ENCODE results near the gene LAMA1.

The LAMA1 gene

DNA sequence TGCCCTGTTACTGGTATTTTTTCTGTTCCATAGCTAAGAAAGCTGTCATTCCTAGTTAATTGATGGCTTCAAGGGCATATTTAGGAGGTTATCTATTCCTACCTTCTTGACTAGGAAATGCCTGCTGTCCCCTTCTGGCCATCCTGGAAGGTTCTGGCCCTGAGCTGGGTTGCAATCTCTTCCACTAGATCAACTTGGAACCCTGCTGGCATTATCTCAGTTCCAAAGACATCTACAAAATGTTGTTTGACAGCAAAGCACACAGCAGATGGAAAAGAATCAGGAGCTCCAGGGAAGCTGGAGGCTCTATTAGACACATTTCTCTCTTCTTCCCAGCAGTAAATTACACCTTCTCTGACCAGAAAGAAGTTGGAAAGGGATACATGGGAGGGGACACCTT is 196.0 kb downstream of the LAMA1 start:
- Histone ChIP-seq H3K27ac (ENCODE audit: low read depth, low read length) (no peak overlapping the region), H3K4ac (ENCODE audit: low read depth, low read length) (no peak overlapping the region), H4K91ac (ENCODE audit: low read depth, low read length) (no peak overlapping the region), H3K36me3 (ENCODE audit: control insufficient read depth in 1 of 2, insufficient read depth in 2 of 2, low read length in 2 of 2) (no peaks in the 10 kb centered on the region), H3K9me3 (ENCODE audit: insufficient read depth, low read depth, low read length) (no peaks in the 10 kb centered on the region), H3K4me2 (ENCODE audit: low read length) (no peak overlapping the region), H3K9ac (ENCODE audit: low read length) (no peak overlapping the region), H4K12ac (ENCODE audit: low read depth, low read length) (no peak overlapping the region), H3K14ac (ENCODE audit: low read length) (no peak overlapping the region), H4K8ac (ENCODE audit: low read depth, low read length) (no peak overlapping the region), H3K4me3 (ENCODE audit: low read depth, low read length) (no peak overlapping the region), H3K18ac (ENCODE audit: low read length) (no peak overlapping the region), H2AFZ (ENCODE audit: insufficient read depth, low read length, poor library complexity) (no peak overlapping the region), H2BK120ac (ENCODE audit: insufficient read depth, low read length, poor library complexity) (no peak overlapping the region), H2AK5ac (ENCODE audit: low read length) (no peak overlapping the region), H3K79me1 (ENCODE audit: low read length) (peaks cover 9% of the 10 kb centered on the region), H3K79me2 (ENCODE audit: control insufficient read depth, insufficient read depth, low read length, poor library complexity) (peaks cover under 1% of the 10 kb centered on the region), H2BK12ac (ENCODE audit: low read length) (no peak overlapping the region), H3K4me1 (ENCODE audit: control insufficient read depth in 1 of 2, insufficient read depth in 2 of 2, low read length in 2 of 2) (peaks cover 5 to 16% of the 10 kb centered on the region in 2 experiments), H3K23ac (ENCODE audit: low read length) (no peak overlapping the region), H2BK5ac (ENCODE audit: low read depth, low read length, poor library complexity) (no peak overlapping the region), H3K27me3 (ENCODE audit: insufficient read depth, low read length) (no peaks in the 10 kb centered on the region)
- DNase-seq, result peak; percentile 93 to 96

- no peak overlapping the region for H3K27ac ChIP-seq (ENCODE audit: low read depth, low read length)
- peak overlapping the region; percentile 80 for H2BK12ac ChIP-seq (ENCODE audit: low read length)
- peak overlapping the region; percentile 4 for H3K4ac ChIP-seq (ENCODE audit: low read depth, low read length)
- H3K4me1 ChIP-seq (ENCODE audit: control insufficient read depth in 1 of 2, insufficient read depth in 2 of 2, low read length in 2 of 2), result peaks cover 2 to 6% of the 10 kb centered on the region in 2 experiments
- H4K12ac ChIP-seq (ENCODE audit: low read depth, low read length), result no peak overlapping the region
- H4K91ac ChIP-seq (ENCODE audit: low read depth, low read length), result peak overlapping the region; percentile 27
- H3K79me1 ChIP-seq (ENCODE audit: low read length), result peaks cover 5% of the 10 kb centered on the region
- no peak overlapping the region for H3K4me3 ChIP-seq (ENCODE audit: low read depth, low read length)
- no peak overlapping the region for H3K4me2 ChIP-seq (ENCODE audit: low read length)
- H2AK5ac ChIP-seq (ENCODE audit: low read length), result peak overlapping the region; percentile 10
- H3K27me3 ChIP-seq (ENCODE audit: insufficient read depth, low read length), result no peaks in the 10 kb centered on the region
- H3K9ac ChIP-seq (ENCODE audit: low read length), result no peak overlapping the region
- WGBS (ENCODE audit: extremely low coverage, insufficient coverage, insufficient read length), result no CpG with 5 or more reads among the region's 37 CpGs
- H3K14ac ChIP-seq (ENCODE audit: low read length), result peak overlapping the region; percentile 22
- peaks cover 2 to 5% of the 10 kb centered on the region in 2 experiments for H3K36me3 ChIP-seq (ENCODE audit: control insufficient read depth in 1 of 2, insufficient read depth in 2 of 2, low read length in 2 of 2)
- H2BK5ac ChIP-seq (ENCODE audit: low read depth, low read length, poor library complexity), result no peak overlapping the region
- H2BK120ac ChIP-seq (ENCODE audit: insufficient read depth, low read length, poor library complexity), result peak overlapping the region; percentile 6
- H4K8ac ChIP-seq (ENCODE audit: low read depth, low read length), result peak overlapping the region; percentile 8
- H2AFZ ChIP-seq (ENCODE audit: insufficient read depth, low read length, poor library complexity), result no peak overlapping the region
- H3K23ac ChIP-seq (ENCODE audit: low read length), result no peak overlapping the region
- no peaks in the 10 kb centered on the region for H3K79me2 ChIP-seq (ENCODE audit: control insufficient read depth, insufficient read depth, low read length, poor library complexity)
- H3K9me3 ChIP-seq (ENCODE audit: insufficient read depth, low read depth, low read length), result no peaks in the 10 kb centered on the region
- DNase-seq, result peak; percentile 81 to 93
- peak overlapping the region; percentile 15 for H3K18ac ChIP-seq (ENCODE audit: low read length)
These were observed 197.3 kb downstream of the LAMA1 start for GRCh38 chr18:6920099-6920955.

GRCh38 chr18:6917072-6917471 is 200.5 kb downstream of the LAMA1 start:
- WGBS (ENCODE audit: extremely low coverage, insufficient coverage, insufficient read length), result no CpG with 5 or more reads among the region's 3 CpGs
- Histone ChIP-seq H4K8ac (ENCODE audit: low read depth, low read length) (no peak overlapping the region), H3K9ac (ENCODE audit: low read length) (no peak overlapping the region), H3K14ac (ENCODE audit: low read length) (no peak overlapping the region), H3K36me3 (ENCODE audit: control insufficient read depth in 1 of 2, insufficient read depth in 2 of 2, low read length in 2 of 2) (peaks cover 2 to 5% of the 10 kb centered on the region in 2 experiments), H3K79me1 (ENCODE audit: low read length) (peaks cover 3% of the 10 kb centered on the region), H3K23ac (ENCODE audit: low read length) (no peak overlapping the region), H4K91ac (ENCODE audit: low read depth, low read length) (no peak overlapping the region), H2BK5ac (ENCODE audit: low read depth, low read length, poor library complexity) (no peak overlapping the region), H2AFZ (ENCODE audit: insufficient read depth, low read length, poor library complexity) (no peak overlapping the region), H4K12ac (ENCODE audit: low read depth, low read length) (no peak overlapping the region), H3K4me3 (ENCODE audit: low read depth, low read length) (no peak overlapping the region), H2BK12ac (ENCODE audit: low read length) (no peak overlapping the region), H3K79me2 (ENCODE audit: control insufficient read depth, insufficient read depth, low read length, poor library complexity) (no peaks in the 10 kb centered on the region), H3K9me3 (ENCODE audit: insufficient read depth, low read depth, low read length) (no peaks in the 10 kb centered on the region), H3K4me2 (ENCODE audit: low read length) (no peak overlapping the region), H2AK5ac (ENCODE audit: low read length) (no peak overlapping the region), H3K27me3 (ENCODE audit: insufficient read depth, low read length) (no peaks in the 10 kb centered on the region), H3K27ac (ENCODE audit: low read depth, low read length) (no peak overlapping the region), H3K4ac (ENCODE audit: low read depth, low read length) (no peak overlapping the region), H3K4me1 (ENCODE audit: control insufficient read depth in 1 of 2, insufficient read depth in 2 of 2, low read length in 2 of 2) (no peaks in the 10 kb centered on the region), H3K18ac (ENCODE audit: low read length) (no peak overlapping the region), H2BK120ac (ENCODE audit: insufficient read depth, low read length, poor library complexity) (no peak overlapping the region)
- no peak for DNase-seq

- Histone ChIP-seq H3K4ac (ENCODE audit: low read depth, low read length) (no peak overlapping the region), H4K12ac (ENCODE audit: low read depth, low read length) (no peak overlapping the region), H3K9ac (ENCODE audit: low read length) (no peak overlapping the region), H3K14ac (ENCODE audit: low read length) (no peak overlapping the region), H3K4me2 (ENCODE audit: low read length) (no peak overlapping the region), H3K79me2 (ENCODE audit: control insufficient read depth, insufficient read depth, low read length, poor library complexity) (no peaks in the 10 kb centered on the region), H3K23ac (ENCODE audit: low read length) (no peak overlapping the region), H4K91ac (ENCODE audit: low read depth, low read length) (no peak overlapping the region), H2BK120ac (ENCODE audit: insufficient read depth, low read length, poor library complexity) (no peak overlapping the region), H3K9me3 (ENCODE audit: insufficient read depth, low read depth, low read length) (peaks cover 2% of the 10 kb centered on the region), H3K36me3 (ENCODE audit: control insufficient read depth in 1 of 2, insufficient read depth in 2 of 2, low read length in 2 of 2) (peaks cover 7 to 8% of the 10 kb centered on the region in 2 experiments), H3K79me1 (ENCODE audit: low read length) (no peaks in the 10 kb centered on the region), H2BK12ac (ENCODE audit: low read length) (no peak overlapping the region), H2AFZ (ENCODE audit: insufficient read depth, low read length, poor library complexity) (no peak overlapping the region), H3K27me3 (ENCODE audit: insufficient read depth, low read length) (no peaks in the 10 kb centered on the region), H3K4me1 (ENCODE audit: control insufficient read depth in 1 of 2, insufficient read depth in 2 of 2, low read length in 2 of 2) (no peaks in the 10 kb centered on the region), H3K4me3 (ENCODE audit: low read depth, low read length) (no peak overlapping the region), H4K8ac (ENCODE audit: low read depth, low read length) (no peak overlapping the region), H2BK5ac (ENCODE audit: low read depth, low read length, poor library complexity) (no peak overlapping the region), H2AK5ac (ENCODE audit: low read length) (no peak overlapping the region), H3K18ac (ENCODE audit: low read length) (no peak overlapping the region), H3K27ac (ENCODE audit: low read depth, low read length) (no peak overlapping the region)
- no CpG with 5 or more reads among the region's 3 CpGs for WGBS (ENCODE audit: extremely low coverage, insufficient coverage, insufficient read length)
- peak in 1 of 2 donors; percentile 70 for DNase-seq
These were observed 216.2 kb downstream of the LAMA1 start for GRCh38 chr18:6901286-6901926.

Data from trophoblast cell (in vitro differentiated cells and primary cell).